ENCODE data around the gene PBX4. TPM values are rescaled to one million over a fixed set of nuclear protein-coding genes. Genes with fewer than 3 reads are reported as not detected.

The PBX4 gene
- polyA plus RNA-seq, 1 donor from 2014 or later, result 4.1 TPM

GRCh38 chr19:19552798-19553197 lies 65.7 kb downstream of the PBX4 start:
- peaks cover 0 to 3% (median 0%) of the 10 kb centered on the region in 3 donors for H3K9me3 Mint-ChIP-seq
- H3K27me3 Mint-ChIP-seq, result peaks cover 5% of the 10 kb centered on the region
- peaks cover 0 to 2% (median 0%) of the 10 kb centered on the region in 3 donors for H3K4me1 Mint-ChIP-seq
- no peak overlapping the region for H3K4me3 Mint-ChIP-seq
- no peak overlapping the region for H3K27ac Mint-ChIP-seq
- no peaks in the 10 kb centered on the region for H3K36me3 Mint-ChIP-seq

DNA sequence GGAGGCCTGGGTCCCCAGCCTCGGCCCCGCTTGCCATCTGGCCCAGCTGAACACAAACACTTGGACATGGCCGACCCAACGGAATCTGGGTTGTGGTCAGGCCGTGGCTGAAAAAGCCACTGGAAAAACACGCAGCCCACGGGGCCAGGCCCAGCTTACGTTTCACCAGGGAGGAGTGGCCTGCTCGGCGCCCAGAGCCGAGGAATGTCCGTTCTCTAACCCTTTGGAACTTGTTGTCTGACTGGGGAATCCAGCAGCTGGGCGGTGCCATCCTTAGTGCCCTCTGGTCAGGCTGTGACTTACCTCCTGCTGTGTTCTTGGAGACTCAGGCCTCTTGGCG lies 66.7 kb downstream of the PBX4 start:
- H3K9me3 Mint-ChIP-seq, result peaks cover 0 to 3% (median 0%) of the 10 kb centered on the region in 3 donors
- peaks cover 5% of the 10 kb centered on the region for H3K27me3 Mint-ChIP-seq
- H3K4me1 Mint-ChIP-seq, result peaks cover 0 to 2% (median 0%) of the 10 kb centered on the region in 3 donors
- H3K4me3 Mint-ChIP-seq, result no peak overlapping the region
- no peak overlapping the region for H3K27ac Mint-ChIP-seq
- H3K36me3 Mint-ChIP-seq, result no peaks in the 10 kb centered on the region

DNA sequence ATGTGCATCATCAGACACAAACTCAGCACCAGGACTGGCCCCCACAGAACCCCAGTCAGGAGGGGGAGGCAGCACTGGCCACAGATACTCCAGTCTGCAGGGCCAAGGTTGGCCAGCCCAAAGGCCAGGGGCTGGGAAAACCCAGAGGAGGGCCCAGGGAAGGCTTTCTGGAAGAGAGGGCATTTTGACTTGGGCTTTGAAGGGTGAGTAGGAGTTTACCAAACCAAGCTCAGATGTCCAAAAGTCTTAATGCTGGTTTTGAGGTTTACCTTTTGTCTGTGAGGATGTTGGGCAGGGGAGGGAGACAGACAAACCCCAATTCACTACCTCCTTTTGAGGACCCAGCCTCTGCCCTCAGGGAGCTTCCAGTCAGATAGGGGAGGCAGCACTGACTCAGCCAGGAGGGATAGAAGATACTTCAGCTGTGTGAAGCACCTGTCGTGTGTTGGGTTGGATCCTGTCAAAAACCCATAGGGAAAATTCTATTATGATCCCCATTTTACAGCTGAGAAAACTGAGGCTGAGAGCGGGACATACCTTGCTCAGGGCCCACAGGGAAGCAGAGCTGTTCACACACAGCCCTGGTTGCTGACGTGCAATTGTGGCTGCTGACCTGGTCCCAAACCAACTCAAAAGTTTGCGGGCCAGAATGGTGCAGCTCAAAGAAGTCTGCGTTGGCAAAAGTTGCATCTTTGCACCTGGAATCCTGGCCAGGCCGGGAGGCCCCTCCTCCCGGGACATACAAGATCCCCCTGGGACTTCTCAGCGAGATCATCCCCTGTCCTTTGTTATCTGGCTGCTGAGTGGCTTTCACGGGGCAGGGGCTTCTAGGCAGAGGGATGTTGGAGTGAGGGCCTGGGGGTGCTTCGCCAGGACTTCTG lies 67.3 kb downstream of the PBX4 start:
- Mint-ChIP-seq H3K27ac (no peak overlapping the region), H3K36me3 (no peaks in the 10 kb centered on the region), H3K27me3 (peaks cover 5% of the 10 kb centered on the region), H3K4me3 (no peak overlapping the region), H3K9me3 (peaks cover 0 to 3% (median 0%) of the 10 kb centered on the region in 3 donors), H3K4me1 (peaks cover 0 to 2% (median 0%) of the 10 kb centered on the region in 3 donors)

DNA sequence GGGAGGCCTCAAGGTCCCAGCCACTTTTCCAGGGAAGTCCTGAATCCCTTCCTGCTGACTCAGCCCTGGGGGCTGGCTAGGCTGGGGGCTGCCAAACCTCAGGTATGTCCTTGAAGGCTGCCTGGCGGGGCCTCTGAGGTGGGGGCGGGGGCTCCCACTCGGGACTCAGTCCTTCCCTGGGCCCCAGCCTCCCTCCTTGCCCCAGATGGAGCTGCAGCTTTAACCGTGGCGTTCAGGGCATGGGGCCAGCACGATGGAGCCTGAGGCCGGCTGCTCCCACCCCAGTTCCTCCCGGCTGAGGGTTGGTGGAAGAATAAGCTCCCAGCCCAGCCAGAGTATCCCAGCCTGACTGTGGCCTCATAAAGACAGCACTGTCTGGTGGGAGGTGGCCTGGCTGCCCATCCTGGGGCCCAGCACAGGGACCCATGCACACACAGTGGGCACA lies 68.0 kb downstream of the PBX4 start:
- Mint-ChIP-seq H3K4me3 (no peak overlapping the region), H3K27me3 (peaks cover 5% of the 10 kb centered on the region), H3K36me3 (no peaks in the 10 kb centered on the region), H3K9me3 (peaks cover 0 to 3% (median 0%) of the 10 kb centered on the region in 3 donors), H3K4me1 (peaks cover 0 to 2% (median 0%) of the 10 kb centered on the region in 3 donors), H3K27ac (no peak overlapping the region)

- Mint-ChIP-seq H3K27me3 (peaks cover 5% of the 10 kb centered on the region), H3K9me3 (peaks cover 0 to 3% (median 0%) of the 10 kb centered on the region in 3 donors), H3K4me3 (no peak overlapping the region), H3K36me3 (no peaks in the 10 kb centered on the region), H3K27ac (no peak overlapping the region), H3K4me1 (peaks cover 0 to 2% (median 0%) of the 10 kb centered on the region in 3 donors)
These were observed 68.6 kb downstream of the PBX4 start for GRCh38 chr19:19549804-19550464.

DNA sequence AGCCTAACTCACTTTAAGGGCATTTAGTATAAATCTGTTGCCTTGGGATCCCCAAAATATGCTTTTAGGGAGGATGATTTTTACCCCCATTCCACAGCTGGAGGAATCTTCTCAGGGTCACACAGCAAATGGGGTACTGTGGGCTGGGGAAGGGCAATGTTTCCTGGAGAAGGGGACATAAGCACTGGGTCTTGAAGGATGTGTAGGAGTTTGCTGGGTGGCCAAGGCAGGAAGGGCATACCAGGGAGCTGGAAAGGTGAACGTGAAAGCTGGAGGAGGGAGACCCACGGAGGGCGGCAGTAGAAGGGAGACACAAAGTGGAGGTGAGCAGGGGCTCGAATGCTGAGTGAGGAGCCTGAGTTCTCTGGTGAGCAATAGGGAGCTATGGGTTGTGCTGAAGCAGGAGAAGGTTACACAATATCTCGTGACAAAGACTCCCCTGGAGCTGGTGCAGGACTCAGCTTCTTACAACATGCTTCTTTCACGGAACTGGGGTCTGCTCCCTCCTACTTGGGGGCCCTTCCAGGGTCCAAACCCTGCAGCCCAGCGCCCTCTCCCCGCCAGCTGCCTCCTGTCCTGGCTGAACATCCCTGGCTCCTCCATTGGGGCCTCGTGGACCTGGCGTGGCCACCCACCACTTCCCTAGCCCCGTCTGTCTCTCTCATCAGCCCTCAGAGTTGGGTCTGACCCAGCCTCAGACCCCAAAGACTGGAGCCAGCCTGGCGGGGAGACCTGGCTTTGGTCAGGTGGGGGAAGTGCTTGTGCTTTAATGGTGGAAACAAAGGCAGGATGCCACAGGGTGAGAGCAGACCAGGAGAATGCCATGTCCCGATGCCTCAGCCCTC lies 69.3 kb downstream of the PBX4 start:
- Mint-ChIP-seq H3K36me3 (no peaks in the 10 kb centered on the region), H3K9me3 (peaks cover 0 to 3% (median 0%) of the 10 kb centered on the region in 3 donors), H3K27ac (no peak overlapping the region), H3K27me3 (peaks cover 5% of the 10 kb centered on the region), H3K4me1 (no peaks in the 10 kb centered on the region), H3K4me3 (no peak overlapping the region)

DNA sequence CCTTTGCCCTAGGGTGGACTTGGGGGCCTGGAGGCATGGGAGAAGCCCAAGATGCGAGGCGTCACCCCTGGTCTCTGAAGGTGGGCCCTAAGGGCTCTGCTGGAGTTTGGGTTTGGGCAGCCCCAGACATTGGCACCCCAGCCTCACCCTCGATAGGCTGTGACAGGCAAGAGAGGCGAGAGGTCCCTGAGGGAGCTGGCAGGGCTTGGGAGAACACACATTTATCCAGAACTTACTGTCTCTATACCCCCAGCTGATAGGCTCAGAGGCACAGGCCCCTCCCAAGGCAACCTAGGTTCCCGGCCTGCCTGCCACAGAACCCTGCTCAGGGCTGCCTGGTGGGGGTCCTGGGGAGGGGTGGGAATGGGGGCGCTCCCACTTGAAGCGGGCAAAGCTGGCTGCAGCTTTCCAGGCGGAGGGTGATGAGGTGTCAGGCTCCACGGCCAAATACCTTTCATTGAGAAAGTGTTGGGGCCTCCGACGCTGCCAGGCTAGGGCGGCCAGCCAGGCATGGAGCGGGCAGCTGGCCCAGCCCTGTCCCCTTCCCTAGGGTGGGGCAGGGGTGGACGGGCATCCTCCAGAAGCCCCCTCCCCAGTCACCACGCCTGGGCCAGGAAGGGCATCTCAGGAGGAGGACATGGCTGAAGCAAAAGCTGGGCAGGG lies 70.7 kb downstream of the PBX4 start:
- Mint-ChIP-seq H3K27ac (no peak overlapping the region), H3K4me3 (no peak overlapping the region), H3K9me3 (peaks cover 0 to 3% (median 0%) of the 10 kb centered on the region in 3 donors), H3K36me3 (no peaks in the 10 kb centered on the region), H3K27me3 (peaks cover 5% of the 10 kb centered on the region), H3K4me1 (no peaks in the 10 kb centered on the region)

DNA sequence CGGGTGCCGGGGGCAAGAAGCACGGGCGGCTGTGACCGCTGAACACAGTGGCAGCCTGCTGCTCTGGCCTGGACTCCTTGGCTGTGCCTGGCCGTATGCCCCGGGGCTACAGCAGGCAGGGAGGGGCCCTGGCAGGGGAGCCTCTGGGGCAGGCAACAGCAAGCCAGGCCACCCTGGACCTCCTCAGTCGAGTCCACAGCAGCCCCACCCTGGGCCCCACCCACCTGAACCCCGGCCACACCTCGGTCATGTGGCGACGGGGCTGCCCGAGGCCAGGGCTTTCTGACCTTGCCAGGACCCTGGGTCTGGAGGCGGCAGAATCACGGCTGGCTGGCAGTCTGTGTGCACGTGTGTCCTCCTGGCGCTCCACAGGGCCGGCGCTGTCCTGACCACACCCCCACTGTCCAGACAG lies 71.7 kb downstream of the PBX4 start:
- Mint-ChIP-seq H3K9me3 (peaks cover 0 to 3% (median 0%) of the 10 kb centered on the region in 3 donors), H3K36me3 (no peaks in the 10 kb centered on the region), H3K4me3 (no peak overlapping the region), H3K27me3 (peaks cover 7% of the 10 kb centered on the region), H3K4me1 (no peaks in the 10 kb centered on the region), H3K27ac (no peak overlapping the region)

DNA sequence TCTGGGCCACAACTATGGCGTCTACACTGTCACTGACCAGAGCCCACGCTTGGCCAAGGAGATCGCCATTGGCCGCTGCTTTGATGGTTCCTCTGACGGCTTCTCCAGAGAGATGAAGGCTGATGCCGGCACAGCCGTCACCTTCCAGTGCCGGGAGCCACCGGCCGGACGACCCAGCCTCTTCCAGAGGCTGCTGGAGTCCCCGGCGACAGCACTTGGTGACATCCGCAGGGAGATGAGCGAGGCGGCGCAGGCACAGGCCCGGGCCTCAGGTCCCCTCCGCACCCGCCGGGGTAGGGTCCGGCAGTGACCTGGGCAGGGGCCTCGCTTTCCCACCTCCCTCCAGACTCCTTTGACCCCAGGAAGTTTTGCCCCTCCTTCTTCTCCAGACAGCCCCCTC lies 72.8 kb downstream of the PBX4 start:
- no peaks in the 10 kb centered on the region for H3K36me3 Mint-ChIP-seq
- H3K27me3 Mint-ChIP-seq, result peaks cover 12% of the 10 kb centered on the region
- no peak overlapping the region for H3K4me3 Mint-ChIP-seq
- no peaks in the 10 kb centered on the region for H3K9me3 Mint-ChIP-seq
- no peak overlapping the region for H3K27ac Mint-ChIP-seq
- H3K4me1 Mint-ChIP-seq, result no peaks in the 10 kb centered on the region

DNA sequence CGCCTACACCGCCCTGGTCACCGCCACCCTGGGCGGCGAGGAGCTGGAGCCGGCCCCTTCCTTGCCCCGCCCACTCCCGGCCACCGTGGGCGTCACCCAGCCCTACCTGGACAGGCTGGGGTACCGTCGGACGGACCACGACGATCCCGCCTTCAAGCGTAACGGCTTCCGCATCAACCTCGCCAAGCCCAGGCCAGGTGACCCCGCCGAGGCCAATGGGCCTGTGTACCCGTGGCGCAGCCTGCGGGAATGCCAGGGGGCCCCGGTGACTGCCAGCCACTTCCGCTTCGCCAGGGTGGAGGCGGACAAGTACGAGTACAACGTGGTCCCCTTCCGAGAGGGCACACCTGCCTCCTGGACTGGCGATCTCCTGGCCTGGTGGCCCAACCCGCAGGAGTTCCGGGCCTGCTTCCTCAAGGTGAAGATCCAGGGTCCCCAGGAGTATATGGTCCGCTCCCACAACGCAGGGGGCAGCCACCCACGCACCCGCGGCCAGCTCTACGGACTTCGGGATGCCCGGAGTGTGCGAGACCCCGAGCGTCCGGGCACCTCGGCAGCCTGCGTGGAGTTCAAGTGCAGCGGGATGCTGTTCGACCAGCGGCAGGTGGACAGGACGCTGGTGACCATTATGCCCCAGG lies 73.4 kb downstream of the PBX4 start:
- Mint-ChIP-seq H3K36me3 (no peaks in the 10 kb centered on the region), H3K4me3 (no peak overlapping the region), H3K27me3 (peaks cover 14% of the 10 kb centered on the region), H3K4me1 (no peaks in the 10 kb centered on the region), H3K27ac (no peak overlapping the region), H3K9me3 (no peaks in the 10 kb centered on the region)

- peaks cover 14% of the 10 kb centered on the region for H3K27me3 Mint-ChIP-seq
- H3K4me1 Mint-ChIP-seq, result no peaks in the 10 kb centered on the region
- no peaks in the 10 kb centered on the region for H3K9me3 Mint-ChIP-seq
- no peak overlapping the region for H3K4me3 Mint-ChIP-seq
- H3K36me3 Mint-ChIP-seq, result no peaks in the 10 kb centered on the region
- no peak overlapping the region for H3K27ac Mint-ChIP-seq
These were observed 74.1 kb downstream of the PBX4 start for GRCh38 chr19:19544257-19544953.

- peaks cover 4% of the 10 kb centered on the region in 3 donors for H3K4me1 Mint-ChIP-seq
- H3K4me3 Mint-ChIP-seq, result no peak overlapping the region
- no peaks in the 10 kb centered on the region for H3K36me3 Mint-ChIP-seq
- H3K27me3 Mint-ChIP-seq, result peaks cover 17% of the 10 kb centered on the region
- no peaks in the 10 kb centered on the region for H3K9me3 Mint-ChIP-seq
- H3K27ac Mint-ChIP-seq, result no peak overlapping the region
These were observed 74.8 kb downstream of the PBX4 start for GRCh38 chr19:19543640-19544039.

DNA sequence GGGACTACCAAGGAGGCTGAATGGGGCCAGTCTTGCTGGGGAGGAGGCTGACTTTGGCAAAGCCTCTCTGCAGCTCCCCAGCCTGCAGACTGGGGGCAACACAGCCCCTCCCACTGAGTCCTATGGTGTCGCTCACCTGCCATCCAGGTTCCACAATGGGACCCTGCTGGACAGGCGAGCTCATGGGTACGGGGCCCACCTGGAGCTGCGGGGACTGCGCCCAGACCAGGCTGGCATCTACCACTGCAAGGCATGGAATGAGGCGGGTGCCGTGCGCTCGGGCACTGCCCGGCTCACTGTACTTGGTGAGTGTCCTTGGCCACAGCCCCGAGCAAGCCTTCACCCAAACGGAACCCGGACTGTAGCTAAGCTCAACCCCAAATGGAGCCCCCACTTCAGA lies 75.4 kb downstream of the PBX4 start:
- peaks cover 6% of the 10 kb centered on the region in 3 donors for H3K4me1 Mint-ChIP-seq
- no peak overlapping the region for H3K27ac Mint-ChIP-seq
- no peak overlapping the region for H3K4me3 Mint-ChIP-seq
- no peaks in the 10 kb centered on the region for H3K36me3 Mint-ChIP-seq
- H3K27me3 Mint-ChIP-seq, result peaks cover 19% of the 10 kb centered on the region
- no peaks in the 10 kb centered on the region for H3K9me3 Mint-ChIP-seq

DNA sequence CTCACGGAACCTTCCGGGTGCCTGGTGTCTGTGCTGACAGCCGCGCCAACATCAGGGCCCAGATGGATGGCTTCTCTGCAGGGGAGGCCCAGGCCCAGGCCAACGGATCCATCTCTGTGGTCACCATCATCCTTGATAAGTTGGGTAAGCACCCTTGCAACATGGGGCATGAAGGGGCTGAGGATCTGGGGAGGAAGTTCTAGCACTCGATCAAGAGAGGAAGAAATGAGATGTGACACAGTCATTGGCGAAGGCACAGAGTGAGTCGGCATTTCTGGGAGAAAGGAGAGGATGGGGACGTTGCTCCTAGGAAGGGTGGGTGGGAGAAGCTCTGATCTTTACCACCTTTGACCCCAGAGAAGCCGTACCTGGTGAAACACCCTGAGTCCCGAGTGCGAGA lies 76.0 kb downstream of the PBX4 start:
- Mint-ChIP-seq H3K4me3 (no peak overlapping the region), H3K36me3 (no peaks in the 10 kb centered on the region), H3K27ac (no peak overlapping the region), H3K27me3 (peaks cover 19% of the 10 kb centered on the region), H3K9me3 (no peaks in the 10 kb centered on the region), H3K4me1 (peaks cover 6 to 9% (median 8%) of the 10 kb centered on the region in 3 donors)
